ENCODE results near the gene MICU1.

Gene MICU1

GRCh38 chr10:72338180-72338579, 287.7 kb downstream of the MICU1 start:
- no peaks in the 10 kb centered on the region; the same call in 1 of the 2 replicates for H3K36me3 ChIP-seq (ENCODE audit: low read length)

GRCh38 chr10:72337722-72338121, 288.2 kb downstream of the MICU1 start:
- Histone ChIP-seq H3K9me3 (ENCODE audit: insufficient read depth, low read length) (no peaks in the 10 kb centered on the region), H3K27ac (ENCODE audit: low read depth, low read length) (no peak overlapping the region)
- TF ChIP-seq EZH2phosphoT487 (conservative IDR thresholded peaks at IDR 0.05; ENCODE audit: low read length) (no peak), CTCF (IDR thresholded peaks at IDR 0.05; ENCODE audit: insufficient read depth, low read length, poor library complexity, severe bottlenecking) (no peak)

More at GRCh38 chr10:72338180-72338579, 287.7 kb downstream of the MICU1 start:
- Histone ChIP-seq H3K79me2 (ENCODE audit: insufficient read depth, low read length) (no peaks in the 10 kb centered on the region), H3K4me2 (ENCODE audit: low read depth, low read length, poor library complexity, severe bottlenecking) (no peak overlapping the region), H3K4me3 (ENCODE audit: insufficient read depth, low read length, poor library complexity, severe bottlenecking) (no peak overlapping the region), H4K20me1 (ENCODE audit: low read depth, low read length) (no peaks in the 10 kb centered on the region), H3K9ac (ENCODE audit: low read length) (no peak overlapping the region), H3K9me3 (ENCODE audit: insufficient read depth, low read length) (no peaks in the 10 kb centered on the region), H3K27ac (ENCODE audit: low read depth, low read length) (no peak overlapping the region), H2AFZ (ENCODE audit: low read depth, low read length, severe bottlenecking) (no peak overlapping the region), H3K27me3 (ENCODE audit: low read length) (no peaks in the 10 kb centered on the region), H3F3A (ENCODE audit: insufficient read depth) (peaks cover 27% of the 10 kb centered on the region), H3K9me2 (replicated peaks; ENCODE audit: insufficient read depth, low read length) (no peaks in the 10 kb centered on the region)
- TF ChIP-seq EZH2phosphoT487 (conservative IDR thresholded peaks at IDR 0.05; ENCODE audit: low read length) (no peak), CTCF (IDR thresholded peaks at IDR 0.05; ENCODE audit: insufficient read depth, low read length, poor library complexity, severe bottlenecking) (no peak)

GRCh38 chr10:72337039-72337629, 288.7 kb downstream of the MICU1 start:
- TF ChIP-seq CTCF (IDR thresholded peaks at IDR 0.05; ENCODE audit: insufficient read depth, low read length, poor library complexity, severe bottlenecking), result peak; percentile 93
- no peak for TF ChIP-seq EZH2phosphoT487 (conservative IDR thresholded peaks at IDR 0.05; ENCODE audit: low read length)
- H2AFZ ChIP-seq (ENCODE audit: low read depth, low read length, severe bottlenecking), result no peak overlapping the region
- no peak overlapping the region for H3K9ac ChIP-seq (ENCODE audit: low read length)
- H3K27me3 ChIP-seq (ENCODE audit: low read length), result no peaks in the 10 kb centered on the region
- H3K27ac ChIP-seq (ENCODE audit: low read depth, low read length), result no peak overlapping the region
- H3K4me2 ChIP-seq (ENCODE audit: low read depth, low read length, poor library complexity, severe bottlenecking), result no peak overlapping the region
- H3K9me3 ChIP-seq (ENCODE audit: insufficient read depth, low read length), result no peaks in the 10 kb centered on the region
- no peaks in the 10 kb centered on the region; the same call in 1 of the 2 replicates for H3K36me3 ChIP-seq (ENCODE audit: low read length)
- H3K9me2 ChIP-seq (replicated peaks; ENCODE audit: insufficient read depth, low read length), result no peaks in the 10 kb centered on the region
- peaks cover 32% of the 10 kb centered on the region for H3F3A ChIP-seq (ENCODE audit: insufficient read depth)
- H3K79me2 ChIP-seq (ENCODE audit: insufficient read depth, low read length), result no peaks in the 10 kb centered on the region
- no peak overlapping the region for H3K4me3 ChIP-seq (ENCODE audit: insufficient read depth, low read length, poor library complexity, severe bottlenecking)
- H4K20me1 ChIP-seq (ENCODE audit: low read depth, low read length), result no peaks in the 10 kb centered on the region

More at GRCh38 chr10:72337722-72338121, 288.2 kb downstream of the MICU1 start:
- Histone ChIP-seq H3K36me3 (ENCODE audit: low read length) (no peaks in the 10 kb centered on the region; the same call in 1 of the 2 replicates), H3K4me3 (ENCODE audit: insufficient read depth, low read length, poor library complexity, severe bottlenecking) (no peak overlapping the region), H3K79me2 (ENCODE audit: insufficient read depth, low read length) (no peaks in the 10 kb centered on the region), H3K9me2 (replicated peaks; ENCODE audit: insufficient read depth, low read length) (no peaks in the 10 kb centered on the region), H3K4me2 (ENCODE audit: low read depth, low read length, poor library complexity, severe bottlenecking) (no peak overlapping the region), H3K27me3 (ENCODE audit: low read length) (no peaks in the 10 kb centered on the region), H3K9ac (ENCODE audit: low read length) (no peak overlapping the region), H3F3A (ENCODE audit: insufficient read depth) (peaks cover 31% of the 10 kb centered on the region), H2AFZ (ENCODE audit: low read depth, low read length, severe bottlenecking) (no peak overlapping the region), H4K20me1 (ENCODE audit: low read depth, low read length) (no peaks in the 10 kb centered on the region)

All from SU-DHL-6 (cell line).